Pancreas (tissue), 10 donors: Measurements from ENCODE around the gene CRNKL1. TPM values are rescaled to one million over a fixed set of nuclear protein-coding genes. Genes with fewer than 3 reads are reported as not detected.
"Not testable (repeated sequence)": the region's sequence is repeated elsewhere in the genome, so short reads cannot be mapped to it uniquely, and the experiment has no call there.

Experiments used
- ATAC-seq, 4 donors: fragments of 200-7000 bp; cut with Tn5 transposase; one replicate each; pipeline versions ENCODE4 v1.8.0 to v1.9.1; 2020; ENCODE audit warnings: mild to moderate bottlenecking in 4 of 4, moderate library complexity in 4 of 4
- DNase-seq, 6 donors: peaks; one replicate each; pipeline ENCODE4 v3.0.0-alpha.2; 2020
- FAIRE-seq: peaks from 2 replicates; lab custom pipeline; 2012; peaks lifted over from hg19 to GRCh38; lab: Jason Lieb, UNC
- H3K27ac ChIP-seq, 4 donors: fragments of 200-600 bp; sonication (generic); 1 replicate in 3 of 4; 2 replicates in 1 of 4; pipeline versions ENCODE4 v1.5.0 to v1.8.0; 2020
- H3K27me3 ChIP-seq, 4 donors: fragments of 200-600 bp; one replicate each; pipeline ENCODE4 v1.8.0; 2021
- H3K36me3 ChIP-seq, 3 donors: fragments of 200-600 bp; sonication (generic) in 1 of 3; one replicate each; pipeline versions ENCODE4 v1.5.0 to v1.8.0; 2020 to 2021
- H3K4me1 ChIP-seq, 3 donors: fragments of 200-600 bp; one replicate each; pipeline ENCODE4 v1.8.0; 2021
- H3K4me3 ChIP-seq, 4 donors: fragments of 200-600 bp; sonication (generic) in 2 of 4; one replicate each; pipeline versions ENCODE4 v1.5.0 to v1.8.0; 2020 to 2021
- H3K9me3 ChIP-seq, 4 donors: fragments of 200-600 bp; one replicate each; pipeline ENCODE4 v1.8.0; 2021
- CTCF ChIP-seq, 4 donors: fragments of 200-600 bp; sonication (generic) in 3 of 4; IDR thresholded peaks; one replicate each; pipeline versions ENCODE4 v1.5.0 to v1.8.0; 2021; ENCODE audit warnings: antibody characterized with exemption in 4 of 4
- WGBS, 2 donors: extraction: QIAGEN DNeasy Blood & Tissue Kit; methylation state at CpG; one replicate each; pipeline ENCODE4 v1.1.7; 2013; 5-methylcytosine and 5-hydroxymethylcytosine counted together
- intact Hi-C, 3 donors: fragments of 100-400 bp; cut with DNase I; formaldehyde crosslinking; loops; one replicate each; pipeline versions ENCODE4 v1.11.1 to v1.14.2; 2022
- polyA plus RNA-seq, 2 donors: library from polyadenylated mRNA; stranded (reverse); fragments of 200-250 nt; gene quantifications; one replicate each; pipeline ENCODE4 v1.2.3, GENCODE V29; 2013
- total RNA-seq, 6 donors: library from RNA; stranded (reverse); fragmentation: NEBNext Ultra II Directional in 4 of 6; extraction: Animal tissue kit (Norgen Biotek cat#: 25700) in 4 of 6; gene quantifications; one replicate each; pipeline versions ENCODE4 v1.2.1 to v1.2.4, GENCODE V29; 2021 to 2023
- donor health status: healthy with polysubstance abuse.
- donor health status: DM: no; HTN: no; CAD: no; lungs with moderate emphysema.
- donor health status: DM: no; HTN: no; CAD: no.
- donor health status: control.
- donor health status: control.
- donor health status: Bipolar disorder and iron deficiency.
- donor health status: DM: yes; HTN: yes; CAD: no.
- donor health status: DM: no; HTN: no; CAD: no.
- donor health status: DM: no; HTN: no; CAD: no.
- donor health status: DM: yes; HTN: yes; CAD: no.

Gene CRNKL1
- total and polyA plus RNA-seq, 8 donors, result 4.4 to 15.5 (median 8.5) TPM

GRCh38 chr20:20009784-20010253 is 42.4 kb downstream of the CRNKL1 start:
- ATAC-seq (peak; percentile 60 to 77 (median 70)), FAIRE-seq (no peak), DNase-seq (no peak)
- intact Hi-C loops, result loop anchor here in 1 of 3 donors (10.0 kb wide), 1 partner anchor 325 kb away; no protein-coding TSS in a partner anchor
- H3K4me3 ChIP-seq, result peak overlapping the region in 2 of 4 donors; percentile 18 to 23
- no peaks in the 10 kb centered on the region for H3K9me3 ChIP-seq
- peak overlapping the region in 2 of 4 donors; percentile 50 to 64 for H3K27ac ChIP-seq
- WGBS, 2 donors, result 8 to 11% methylated on average over 14 of the region's 14 CpGs
- no peak for TF ChIP-seq CTCF (IDR thresholded peaks at IDR 0.05)
- H3K36me3 ChIP-seq, result no peaks in the 10 kb centered on the region
- peaks cover 14 to 29% (median 18%) of the 10 kb centered on the region in 3 donors for H3K4me1 ChIP-seq
- H3K27me3 ChIP-seq, result no peaks in the 10 kb centered on the region

- no peak for FAIRE-seq
- peak overlapping the region in 1 of 4 donors; percentile 8 for H3K27ac ChIP-seq
- no peak for DNase-seq
- H3K9me3 ChIP-seq, result no peaks in the 10 kb centered on the region
- H3K4me1 ChIP-seq, result peaks cover 14 to 41% (median 22%) of the 10 kb centered on the region in 3 donors
- ATAC-seq, result no peak
- TF ChIP-seq CTCF (IDR thresholded peaks at IDR 0.05), result no peak
- intact Hi-C loops, result loop anchor here in 1 of 3 donors (10.0 kb wide), 1 partner anchor 321 kb away; no protein-coding TSS in a partner anchor
- no peak overlapping the region for H3K4me3 ChIP-seq
- WGBS, 2 donors, result 34 to 36% methylated on average over 7 of the region's 7 CpGs
- H3K36me3 ChIP-seq, result peaks cover 0 to 7% (median 6%) of the 10 kb centered on the region in 3 donors
- no peaks in the 10 kb centered on the region for H3K27me3 ChIP-seq
These were observed 46.9 kb downstream of the CRNKL1 start for GRCh38 chr20:20005342-20005741.

- not testable (repeated sequence) for H3K9me3 ChIP-seq, H3K27me3 ChIP-seq, H3K36me3 ChIP-seq, DNase-seq, ATAC-seq, FAIRE-seq
- peak overlapping the region in 3 of 4 donors; percentile 17 to 57 (median 55) for H3K27ac ChIP-seq
- peaks cover 12 to 42% (median 23%) of the 10 kb centered on the region in 3 donors for H3K4me1 ChIP-seq
- WGBS, 2 donors, result 41 to 51% methylated on average over 6 of the region's 6 CpGs
- intact Hi-C loops, result loop anchor here in 1 of 3 donors (10.0 kb wide), 1 partner anchor 319 kb away; no protein-coding TSS in a partner anchor
- H3K4me3 ChIP-seq, result peak overlapping the region in 1 of 4 donors; percentile 16
These were observed 48.3 kb downstream of the CRNKL1 start for GRCh38 chr20:20003955-20004322.

GRCh38 chr20:20003031-20003954 is 49.0 kb downstream of the CRNKL1 start:
- peak overlapping the region in 3 of 4 donors; percentile 17 to 57 (median 55) for H3K27ac ChIP-seq
- intact Hi-C loops, result loop anchor here in 1 of 3 donors (10.0 kb wide), 1 partner anchor 318 kb away; no protein-coding TSS in a partner anchor
- TF ChIP-seq CTCF (IDR thresholded peaks at IDR 0.05), result no peak
- DNase-seq (peak in 2 of 6 donors; percentile 54 to 65), ATAC-seq (peak; percentile 54 to 68 (median 55)), FAIRE-seq (no peak)
- no peaks in the 10 kb centered on the region for H3K27me3 ChIP-seq
- WGBS, 2 donors, result 45 to 55% methylated on average over 23 of the region's 23 CpGs
- peaks cover 18 to 47% (median 29%) of the 10 kb centered on the region in 3 donors for H3K4me1 ChIP-seq
- peaks cover 0 to 14% (median 7%) of the 10 kb centered on the region in 3 donors for H3K36me3 ChIP-seq
- H3K9me3 ChIP-seq, result no peaks in the 10 kb centered on the region
- H3K4me3 ChIP-seq, result peak overlapping the region in 1 of 4 donors; percentile 16
